Right lobe of liver (tissue), 6 donors: ENCODE results near the gene SPATA6. TPM values are rescaled to one million over a fixed set of nuclear protein-coding genes. Genes with fewer than 3 reads are reported as not detected.

Experiments
- ATAC-seq, 4 donors: fragments of 200-7000 bp; cut with Tn5 transposase; one replicate each; pipeline ENCODE4 v1.9.1; 2020; ENCODE audit warnings: mild to moderate bottlenecking in 4 of 4, moderate library complexity in 4 of 4
- DNase-seq, 3 donors: peaks; one replicate each; pipeline ENCODE4 v3.0.0-alpha.2; 2020
- H3K27ac ChIP-seq, 3 donors: fragments of 200-600 bp; one replicate each; pipeline ENCODE4 v1.8.0; 2022
- H3K27me3 ChIP-seq, 2 donors: fragments of 200-600 bp; one replicate each; pipeline ENCODE4 v1.8.0; 2022
- H3K36me3 ChIP-seq, 4 donors: fragments of 200-600 bp; sonication (generic) in 1 of 4; one replicate each; pipeline versions ENCODE4 v1.5.1 to v1.8.0; 2017 to 2022; ENCODE audit warnings: control low read depth in 1 of 4
- H3K4me1 ChIP-seq, 4 donors: fragments of 200-600 bp; sonication (generic) in 1 of 4; one replicate each; pipeline versions ENCODE4 v1.5.1 to v1.8.0; 2017 to 2022; ENCODE audit warnings: control low read depth in 1 of 4
- H3K4me3 ChIP-seq, 3 donors: fragments of 200-600 bp; one replicate each; pipeline ENCODE4 v1.8.0; 2022
- H3K9me3 ChIP-seq, 4 donors: fragments of 200-600 bp; sonication (generic) in 1 of 4; one replicate each; pipeline versions ENCODE4 v1.5.1 to v1.8.0; 2017 to 2022; ENCODE audit warnings: control low read depth in 1 of 4
- CTCF ChIP-seq, 4 donors: fragments of 200-600 bp in 3 of 4; fragments of 450-650 bp in 1 of 4; IDR thresholded peaks; one replicate each; pipeline versions ENCODE4 v1.5.1 to v1.8.0; 2016 to 2022; ENCODE audit warnings: antibody characterized with exemption in 4 of 4, mild to moderate bottlenecking in 2 of 4
- POLR2A ChIP-seq: fragments of 450-650 bp; IDR thresholded peaks from one replicate; pipeline ENCODE4 v1.6.1; 2017; ENCODE audit warnings: antibody characterized with exemption, mild to moderate bottlenecking
- WGBS: methylation state at CpG from one replicate; pipeline ENCODE4 v1.1.6; 2018; ENCODE audit warnings: low coverage, low lambda C conversion rate; ENCODE audit not compliant: insufficient coverage; ENCODE audit errors: missing lambda C conversion rate; 5-methylcytosine and 5-hydroxymethylcytosine counted together
- intact Hi-C, 2 donors: fragments of 100-400 bp; cut with DNase I; formaldehyde crosslinking; loops; one replicate each; pipeline versions ENCODE4 v1.11.2 to v1.14.1; 2022
- total RNA-seq, 6 experiments: library from RNA; depleted of rRNA in 2 of 6; stranded (reverse); fragments of >200 nt in 2 of 6; fragmentation: NEBNext Ultra II Directional in 3 of 6; extraction: Animal tissue kit (Norgen Biotek cat#: 25700) in 3 of 6; gene quantifications; one replicate each; pipeline versions ENCODE4 v1.1.0 to v1.2.4, GENCODE V29; 2016 to 2023
- donor health status: DM: no; HTN: yes; CAD: no.
- donor health status: DM: no; HTN: no; CAD: no.
- donor health status: DM: no; HTN: no; CAD: no.
- donor health status: DM: no; HTN: yes; CAD: no.
- donor health status: DM: no; HTN: yes; CAD: no.

Gene SPATA6
- total RNA-seq, 6 experiments from 2014 or later = 2.5 to 8.4 (median 4.5) TPM

- Histone ChIP-seq H3K36me3 (no peaks in the 10 kb centered on the region), H3K27me3 (no peaks in the 10 kb centered on the region), H3K4me3 (peak overlapping the region; percentile 72 to 79 (median 72)), H3K27ac (peak overlapping the region; percentile 61 to 69 (median 68)), H3K9me3 (no peaks in the 10 kb centered on the region), H3K4me1 (peaks cover 0 to 12% (median 2%) of the 10 kb centered on the region in 4 donors)
- no peak for TF ChIP-seq POLR2A
- no peak for TF ChIP-seq CTCF (IDR thresholded peaks at IDR 0.05)
- DNase-seq = no peak
- no peak for ATAC-seq
- WGBS = 60% methylated on average over 4 of the region's 5 CpGs
- intact Hi-C loops = no loop called here
Observed at GRCh38 chr1:48472638-48473037, 634 bp upstream of the SPATA6 start.

- Histone ChIP-seq H3K27me3 (no peaks in the 10 kb centered on the region), H3K9me3 (no peaks in the 10 kb centered on the region), H3K36me3 (no peaks in the 10 kb centered on the region), H3K4me3 (peak overlapping the region; percentile 72 to 79 (median 72)), H3K4me1 (peaks cover 0 to 12% (median 2%) of the 10 kb centered on the region in 4 donors), H3K27ac (peak overlapping the region in 2 of 3 donors; percentile 39 to 71)
- intact Hi-C loops = no loop called here
- no peak for DNase-seq
- no peak for ATAC-seq
- TF ChIP-seq POLR2A = no peak
- TF ChIP-seq CTCF (IDR thresholded peaks at IDR 0.05) = no peak
- WGBS = 20% methylated on average over 16 of the region's 17 CpGs
Observed at GRCh38 chr1:48470950-48471690, 884 bp downstream of the SPATA6 start.

GRCh38 chr1:48470481-48470855 lies 1.5 kb downstream of the SPATA6 start:
- Histone ChIP-seq H3K36me3 (no peaks in the 10 kb centered on the region), H3K4me1 (peaks cover 0 to 12% (median 2%) of the 10 kb centered on the region in 4 donors), H3K9me3 (no peaks in the 10 kb centered on the region), H3K27me3 (no peaks in the 10 kb centered on the region), H3K4me3 (peak overlapping the region in 1 of 3 donors; percentile 5), H3K27ac (peak overlapping the region in 2 of 3 donors; percentile 19 to 71)
- 29% methylated on average over 4 of the region's 6 CpGs for WGBS
- no peak for ATAC-seq
- intact Hi-C loops = no loop called here
- no peak for TF ChIP-seq CTCF (IDR thresholded peaks at IDR 0.05)
- no peak for TF ChIP-seq POLR2A
- no peak for DNase-seq

- Histone ChIP-seq H3K27me3 (no peaks in the 10 kb centered on the region), H3K27ac (peak overlapping the region in 1 of 3 donors; percentile 19), H3K4me3 (peak overlapping the region in 1 of 3 donors; percentile 5), H3K36me3 (no peaks in the 10 kb centered on the region), H3K9me3 (no peaks in the 10 kb centered on the region), H3K4me1 (peaks cover 0 to 12% (median 2%) of the 10 kb centered on the region in 4 donors)
- intact Hi-C loops = no loop called here
- DNase-seq (no peak), ATAC-seq (peak; percentile 22 to 49 (median 42))
- 9% methylated on average over 12 of the region's 12 CpGs for WGBS
- TF ChIP-seq POLR2A = no peak
- no peak for TF ChIP-seq CTCF (IDR thresholded peaks at IDR 0.05)
Observed at GRCh38 chr1:48469616-48470480, 2.2 kb downstream of the SPATA6 start.
